NB4 (cell line): ENCODE measurements around the gene CHMP1A.

Experiments used
- CTCF ChIP-seq: IDR thresholded peaks from one replicate; pipeline ENCODE4 v1.5.1; 2012; ENCODE audit warnings: low read depth, low read length
- MAX ChIP-seq: IDR thresholded peaks from 2 replicates; pipeline ENCODE4 v1.6.1; 2011; ENCODE audit warnings: low read depth, low read length
- MYC ChIP-seq: IDR thresholded peaks from 2 replicates; pipeline ENCODE4 v1.6.1; 2011; ENCODE audit warnings: low read depth, low read length
- POLR2A ChIP-seq: IDR thresholded peaks from 2 replicates; pipeline ENCODE4 v1.6.1; 2011; ENCODE audit warnings: mild to moderate bottlenecking; ENCODE audit not compliant: insufficient read length; ENCODE audit errors: extremely low read depth

- TF ChIP-seq POLR2A (no peak), CTCF (no peak), MYC (no peak), MAX (no peak)
These were observed 19.1 kb downstream of the CHMP1A start for GRCh38 chr16:89638455-89638854.
